HG03045 (cell line): Measurements from ENCODE around the gene MFSD11.
"Not testable (repeated sequence)": the region's sequence is repeated elsewhere in the genome, so short reads cannot be mapped to it uniquely, and the experiment has no call there.

ENCODE experiments used
- ATAC-seq: cut with Tn5 transposase; IDR thresholded peaks from one replicate; pipeline ENCODE4 v1.9.1; 2021; ENCODE audit warnings: mild to moderate bottlenecking, moderate library complexity; ENCODE audit not compliant: unreplicated experiment

MFSD11 gene

GRCh38 chr17:76791053-76791980 lies 53.4 kb downstream of the MFSD11 start:
- ATAC-seq = no peak

GRCh38 chr17:76792348-76792747 lies 54.4 kb downstream of the MFSD11 start:
- no peak for ATAC-seq

GRCh38 chr17:76793775-76794174 lies 55.9 kb downstream of the MFSD11 start:
- no peak for ATAC-seq

- ATAC-seq = no peak
Observed at GRCh38 chr17:76796081-76796480, 58.2 kb downstream of the MFSD11 start.

- ATAC-seq = no peak
Observed at GRCh38 chr17:76797241-76797840, 59.4 kb downstream of the MFSD11 start.

- ATAC-seq = no peak
Observed at GRCh38 chr17:76801706-76802105, 63.8 kb downstream of the MFSD11 start.

- ATAC-seq = no peak
Observed at GRCh38 chr17:76805319-76805718, 67.4 kb downstream of the MFSD11 start.

GRCh38 chr17:76806151-76806550 lies 68.2 kb downstream of the MFSD11 start:
- not testable (repeated sequence) for ATAC-seq

- ATAC-seq = not testable (repeated sequence)
Observed at GRCh38 chr17:76806767-76807166, 68.8 kb downstream of the MFSD11 start.

- ATAC-seq = no peak
Observed at GRCh38 chr17:76808326-76808725, 70.4 kb downstream of the MFSD11 start.

GRCh38 chr17:76810956-76811355 lies 73.0 kb downstream of the MFSD11 start:
- ATAC-seq = no peak

- no peak for ATAC-seq
Observed at GRCh38 chr17:76811834-76812233, 73.9 kb downstream of the MFSD11 start.

GRCh38 chr17:76812263-76812662 lies 74.3 kb downstream of the MFSD11 start:
- no peak for ATAC-seq

- ATAC-seq = no peak
Observed at GRCh38 chr17:76812968-76813367, 75.0 kb downstream of the MFSD11 start.

GRCh38 chr17:76815907-76816589 lies 78.1 kb downstream of the MFSD11 start:
- not testable (repeated sequence) for ATAC-seq

- ATAC-seq = no peak
Observed at GRCh38 chr17:76816590-76817135, 78.7 kb downstream of the MFSD11 start.

- ATAC-seq = no peak
Observed at GRCh38 chr17:76820039-76820438, 82.1 kb downstream of the MFSD11 start.

GRCh38 chr17:76820561-76820960 lies 82.6 kb downstream of the MFSD11 start:
- ATAC-seq = no peak

GRCh38 chr17:76822184-76822778 lies 84.4 kb downstream of the MFSD11 start:
- ATAC-seq = no peak

- ATAC-seq = no peak
Observed at GRCh38 chr17:76824093-76824492, 86.2 kb downstream of the MFSD11 start.
